Measurements from ENCODE around the gene ASTN1.

The ASTN1 gene

GRCh38 chr1:176983731-176984130 lies 180.8 kb downstream of the ASTN1 start:
- no peak overlapping the region for H3K4me3 ChIP-seq (ENCODE audit: low read depth, low read length)
- in situ Hi-C loops (cut with HindIII; ENCODE audit: low sequenced_read_pairs) = no loop called here
- no peak for TF ChIP-seq CTCF (IDR thresholded peaks at IDR 0.05; ENCODE audit: low read depth, low read length)
- no peak for DNase-seq (ENCODE audit: low read depth, low spot score)

GRCh38 chr1:176976771-176977170 lies 187.7 kb downstream of the ASTN1 start:
- in situ Hi-C loops (cut with HindIII; ENCODE audit: low sequenced_read_pairs) = no loop called here
- H3K4me3 ChIP-seq (ENCODE audit: low read depth, low read length) = no peak overlapping the region
- TF ChIP-seq CTCF (IDR thresholded peaks at IDR 0.05; ENCODE audit: low read depth, low read length) = no peak
- DNase-seq (ENCODE audit: low read depth, low spot score) = no peak

GRCh38 chr1:176976225-176976624 lies 188.3 kb downstream of the ASTN1 start:
- in situ Hi-C loops (cut with HindIII; ENCODE audit: low sequenced_read_pairs) = no loop called here
- TF ChIP-seq CTCF (IDR thresholded peaks at IDR 0.05; ENCODE audit: low read depth, low read length) = no peak
- no peak for DNase-seq (ENCODE audit: low read depth, low spot score)

GRCh38 chr1:176964687-176965086 lies 199.8 kb downstream of the ASTN1 start:
- in situ Hi-C loops (cut with HindIII; ENCODE audit: low sequenced_read_pairs) = no loop called here
- TF ChIP-seq CTCF (IDR thresholded peaks at IDR 0.05; ENCODE audit: low read depth, low read length) = no peak
- no peak overlapping the region for H3K4me3 ChIP-seq (ENCODE audit: low read depth, low read length)
- DNase-seq (ENCODE audit: low read depth, low spot score) = no peak

More at GRCh38 chr1:176976225-176976624, 188.3 kb downstream of the ASTN1 start:
- no peak overlapping the region for H3K4me3 ChIP-seq (ENCODE audit: low read depth, low read length)

GRCh38 chr1:176963181-176963580 lies 201.3 kb downstream of the ASTN1 start:
- DNase-seq (ENCODE audit: low read depth, low spot score) = no peak
- in situ Hi-C loops (cut with HindIII; ENCODE audit: low sequenced_read_pairs) = no loop called here
- H3K4me3 ChIP-seq (ENCODE audit: low read depth, low read length) = no peak overlapping the region
- no peak for TF ChIP-seq CTCF (IDR thresholded peaks at IDR 0.05; ENCODE audit: low read depth, low read length)

- H3K4me3 ChIP-seq (ENCODE audit: low read depth, low read length) = no peak overlapping the region
- no peak for TF ChIP-seq CTCF (IDR thresholded peaks at IDR 0.05; ENCODE audit: low read depth, low read length)
- in situ Hi-C loops (cut with HindIII; ENCODE audit: low sequenced_read_pairs) = no loop called here
- no peak for DNase-seq (ENCODE audit: low read depth, low spot score)
Observed at GRCh38 chr1:176961678-176962077, 202.8 kb downstream of the ASTN1 start.

All from astrocyte of the spinal cord (primary cell).